ENCODE results near the gene KCTD18.

- TF ChIP-seq POLR2A (IDR thresholded peaks at IDR 0.05) = no peak
- no peak for TF ChIP-seq CTCF (IDR thresholded peaks at IDR 0.05)
Observed at GRCh38 chr2:200475795-200476194, 34.1 kb downstream of the KCTD18 start.

Measured in adrenal gland (tissue), 5 donors.